ENCODE results near the gene WFDC10A.
"Not testable (repeated sequence)": the region's sequence is repeated elsewhere in the genome, so short reads cannot be mapped to it uniquely, and the experiment has no call there.

WFDC10A gene

GRCh38 chr20:45629496-45630100 is at the start of gene WFDC10A:
TSS of gene WFDC10A (plus strand) at chr20:45629739. CDS start at chr20:45629814, 75 bp downstream.
- Histone ChIP-seq H3K9me3 (ENCODE audit: control insufficient read depth, low read depth, low read length) (no peaks in the 10 kb centered on the region), H3K4me1 (ENCODE audit: control insufficient read depth, low read depth, low read length) (no peaks in the 10 kb centered on the region), H3K4me3 (ENCODE audit: low read length) (no peak within 1 kb of the TSS), H3K27ac (ENCODE audit: low read length) (no peak within 1 kb of the TSS), H3K27me3 (ENCODE audit: control insufficient read depth, insufficient read depth, low read length) (no peaks in the 10 kb centered on the region), H3K36me3 (ENCODE audit: control insufficient read depth, low read depth, low read length) (no peaks in the 10 kb centered on the region), H3K9ac (ENCODE audit: low read length) (no peak within 1 kb of the TSS)

DNA sequence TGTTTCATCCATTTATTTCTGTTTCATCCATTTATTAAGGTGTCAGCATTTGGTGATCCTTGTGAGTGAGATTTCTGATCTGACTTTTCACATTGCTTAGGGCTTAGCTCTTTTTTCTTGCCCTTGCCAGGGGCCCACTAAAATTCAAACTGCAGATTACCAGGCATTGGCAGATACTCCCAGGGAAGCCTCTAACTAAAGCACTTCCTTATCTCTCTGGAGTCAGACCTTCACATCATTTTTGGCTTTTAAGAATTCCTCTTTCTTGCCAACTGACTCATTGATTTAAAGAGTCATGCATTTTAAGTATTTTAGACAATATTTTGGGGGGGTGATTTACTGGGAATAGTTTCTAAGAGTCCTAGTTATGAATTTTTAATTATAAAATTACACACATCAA is 47.8 kb upstream of the WFDC10A start:
- Histone ChIP-seq H3K27me3 (ENCODE audit: control insufficient read depth, insufficient read depth, low read length) (no peaks in the 10 kb centered on the region), H3K36me3 (ENCODE audit: control insufficient read depth, low read depth, low read length) (no peaks in the 10 kb centered on the region), H3K27ac (ENCODE audit: low read length) (no peak overlapping the region), H3K4me3 (ENCODE audit: low read length) (no peak overlapping the region), H3K9ac (ENCODE audit: low read length) (no peak overlapping the region), H3K4me1 (ENCODE audit: control insufficient read depth, low read depth, low read length) (peaks cover 21% of the 10 kb centered on the region), H3K9me3 (ENCODE audit: control insufficient read depth, low read depth, low read length) (no peaks in the 10 kb centered on the region)

DNA sequence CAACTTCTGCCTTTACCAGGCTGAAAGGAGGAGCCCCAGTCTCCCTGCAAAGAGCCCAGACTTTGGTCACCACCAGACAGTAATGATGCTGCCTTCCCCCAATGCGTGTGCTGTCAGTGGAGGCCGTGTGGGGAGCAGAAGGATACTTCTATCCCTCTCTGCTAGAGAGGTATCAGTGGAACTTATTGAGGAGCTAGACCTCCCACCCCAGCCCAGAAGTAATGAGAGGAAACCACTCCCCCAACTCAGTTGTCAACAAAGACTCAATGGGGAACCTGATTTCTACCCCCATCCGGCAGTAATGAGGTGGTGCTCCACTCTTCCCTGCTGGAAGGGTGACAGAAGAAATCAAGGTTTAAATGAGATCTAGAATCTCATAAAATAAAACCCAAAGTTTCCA is 46.0 kb upstream of the WFDC10A start:
- no peaks in the 10 kb centered on the region for H3K9me3 ChIP-seq (ENCODE audit: control insufficient read depth, low read depth, low read length)
- H3K4me1 ChIP-seq (ENCODE audit: control insufficient read depth, low read depth, low read length) = peaks cover 15% of the 10 kb centered on the region
- H3K9ac ChIP-seq (ENCODE audit: low read length) = no peak overlapping the region
- no peak overlapping the region for H3K27ac ChIP-seq (ENCODE audit: low read length)
- H3K4me3 ChIP-seq (ENCODE audit: low read length) = peak overlapping the region; percentile 30
- no peaks in the 10 kb centered on the region for H3K36me3 ChIP-seq (ENCODE audit: control insufficient read depth, low read depth, low read length)
- H3K27me3 ChIP-seq (ENCODE audit: control insufficient read depth, insufficient read depth, low read length) = no peaks in the 10 kb centered on the region

DNA sequence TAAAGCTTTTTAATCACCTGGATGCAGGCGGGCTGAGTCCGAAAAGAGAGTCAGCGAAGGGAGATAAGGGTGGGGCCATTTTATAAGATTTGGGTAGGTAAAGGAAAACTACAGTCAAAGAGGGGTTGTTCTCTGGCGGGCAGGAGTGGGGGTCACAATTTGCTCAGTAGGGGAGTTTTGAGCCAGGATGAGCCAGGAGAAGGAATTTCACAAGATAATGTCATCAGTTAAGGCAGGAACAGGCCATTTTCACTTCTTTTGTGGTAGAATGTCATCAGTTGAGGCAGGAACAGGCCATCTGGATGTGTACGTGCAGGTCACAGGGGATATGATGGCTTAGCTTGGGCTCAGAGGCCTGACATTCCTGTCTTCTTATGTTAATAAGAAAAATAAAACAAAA is 45.2 kb upstream of the WFDC10A start:
- H3K4me1 ChIP-seq (ENCODE audit: control insufficient read depth, low read depth, low read length) = peaks cover 15% of the 10 kb centered on the region
- not testable (repeated sequence) for H3K27me3 ChIP-seq (ENCODE audit: control insufficient read depth, insufficient read depth, low read length); H3K9me3 ChIP-seq (ENCODE audit: control insufficient read depth, low read depth, low read length); H3K4me3 ChIP-seq (ENCODE audit: low read length); H3K27ac ChIP-seq (ENCODE audit: low read length); H3K9ac ChIP-seq (ENCODE audit: low read length); H3K36me3 ChIP-seq (ENCODE audit: control insufficient read depth, low read depth, low read length)

GRCh38 chr20:45585986-45586385 is 43.6 kb upstream of the WFDC10A start:
- H3K36me3 ChIP-seq (ENCODE audit: control insufficient read depth, low read depth, low read length); H3K9me3 ChIP-seq (ENCODE audit: control insufficient read depth, low read depth, low read length); H3K4me3 ChIP-seq (ENCODE audit: low read length); H3K9ac ChIP-seq (ENCODE audit: low read length); H3K27me3 ChIP-seq (ENCODE audit: control insufficient read depth, insufficient read depth, low read length); H3K27ac ChIP-seq (ENCODE audit: low read length): not testable (repeated sequence)
- H3K4me1 ChIP-seq (ENCODE audit: control insufficient read depth, low read depth, low read length) = peaks cover 15% of the 10 kb centered on the region

- H3K27ac ChIP-seq (ENCODE audit: low read length) = no peak overlapping the region
- H3K27me3 ChIP-seq (ENCODE audit: control insufficient read depth, insufficient read depth, low read length) = no peaks in the 10 kb centered on the region
- H3K9me3 ChIP-seq (ENCODE audit: control insufficient read depth, low read depth, low read length) = no peaks in the 10 kb centered on the region
- no peaks in the 10 kb centered on the region for H3K36me3 ChIP-seq (ENCODE audit: control insufficient read depth, low read depth, low read length)
- no peak overlapping the region for H3K4me3 ChIP-seq (ENCODE audit: low read length)
- H3K4me1 ChIP-seq (ENCODE audit: control insufficient read depth, low read depth, low read length) = peaks cover 1% of the 10 kb centered on the region
- no peak overlapping the region for H3K9ac ChIP-seq (ENCODE audit: low read length)
Measured at GRCh38 chr20:45588800-45589199, 40.7 kb upstream of the WFDC10A start.

DNA sequence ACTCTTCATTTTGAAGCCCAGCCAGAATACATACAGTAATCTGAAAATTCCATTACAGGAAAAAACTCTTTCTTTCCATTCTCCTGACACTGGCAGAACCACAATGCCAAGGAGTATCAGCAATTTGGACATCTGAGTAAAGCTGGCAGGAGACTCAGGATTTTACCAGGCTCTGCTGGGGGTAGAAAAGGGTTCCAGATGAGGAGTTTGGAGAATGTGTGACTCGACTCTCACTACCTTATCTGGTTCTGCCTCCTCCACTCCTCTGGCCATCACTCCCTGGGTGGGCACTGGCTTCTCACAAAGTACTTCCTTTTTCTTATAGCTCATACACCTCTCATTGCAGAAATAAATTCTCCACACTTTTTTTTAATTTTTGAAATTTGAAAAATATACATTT is 39.8 kb upstream of the WFDC10A start:
- Histone ChIP-seq H3K36me3 (ENCODE audit: control insufficient read depth, low read depth, low read length) (no peaks in the 10 kb centered on the region), H3K4me3 (ENCODE audit: low read length) (no peak overlapping the region), H3K9ac (ENCODE audit: low read length) (no peak overlapping the region), H3K9me3 (ENCODE audit: control insufficient read depth, low read depth, low read length) (no peaks in the 10 kb centered on the region), H3K4me1 (ENCODE audit: control insufficient read depth, low read depth, low read length) (no peaks in the 10 kb centered on the region), H3K27ac (ENCODE audit: low read length) (no peak overlapping the region), H3K27me3 (ENCODE audit: control insufficient read depth, insufficient read depth, low read length) (no peaks in the 10 kb centered on the region)

DNA sequence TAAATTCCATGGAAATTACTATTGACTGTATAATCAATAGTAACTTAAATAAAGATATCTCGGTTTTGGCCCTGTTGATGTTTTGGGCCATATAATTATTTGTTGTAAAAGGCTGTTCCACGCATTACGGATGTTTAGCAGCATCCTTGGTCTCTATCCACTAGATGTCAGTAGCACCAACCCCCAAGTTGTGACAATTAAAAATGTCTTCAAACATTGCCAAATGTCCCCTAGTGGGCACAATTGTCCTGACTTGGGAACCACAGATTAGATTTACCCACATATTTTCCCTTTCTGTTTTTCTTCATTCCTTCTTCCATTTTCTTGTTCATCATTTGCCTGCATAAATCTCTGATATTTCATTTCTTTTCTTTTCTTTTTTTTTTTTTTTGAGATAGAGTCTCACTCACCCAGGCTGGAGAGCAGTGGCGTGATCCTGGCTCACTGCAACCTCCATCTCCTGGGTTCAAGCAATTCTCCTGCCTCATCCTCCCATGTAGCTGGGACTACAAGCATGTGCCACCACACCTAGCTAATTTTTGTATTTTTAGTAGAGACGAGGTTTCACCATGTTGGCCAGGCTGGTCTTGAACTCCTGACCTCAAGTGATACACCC is 36.9 kb upstream of the WFDC10A start:
- Histone ChIP-seq H3K36me3 (ENCODE audit: control insufficient read depth, low read depth, low read length) (no peaks in the 10 kb centered on the region), H3K27ac (ENCODE audit: low read length) (no peak overlapping the region), H3K4me1 (ENCODE audit: control insufficient read depth, low read depth, low read length) (no peaks in the 10 kb centered on the region), H3K27me3 (ENCODE audit: control insufficient read depth, insufficient read depth, low read length) (no peaks in the 10 kb centered on the region), H3K9ac (ENCODE audit: low read length) (no peak overlapping the region), H3K4me3 (ENCODE audit: low read length) (no peak overlapping the region), H3K9me3 (ENCODE audit: control insufficient read depth, low read depth, low read length) (no peaks in the 10 kb centered on the region)

- Histone ChIP-seq H3K9ac (ENCODE audit: low read length) (no peak overlapping the region), H3K27me3 (ENCODE audit: control insufficient read depth, insufficient read depth, low read length) (no peaks in the 10 kb centered on the region), H3K4me3 (ENCODE audit: low read length) (no peak overlapping the region), H3K36me3 (ENCODE audit: control insufficient read depth, low read depth, low read length) (no peaks in the 10 kb centered on the region), H3K4me1 (ENCODE audit: control insufficient read depth, low read depth, low read length) (no peaks in the 10 kb centered on the region), H3K27ac (ENCODE audit: low read length) (no peak overlapping the region), H3K9me3 (ENCODE audit: control insufficient read depth, low read depth, low read length) (no peaks in the 10 kb centered on the region)
Measured at GRCh38 chr20:45593498-45593897, 36.0 kb upstream of the WFDC10A start.

DNA sequence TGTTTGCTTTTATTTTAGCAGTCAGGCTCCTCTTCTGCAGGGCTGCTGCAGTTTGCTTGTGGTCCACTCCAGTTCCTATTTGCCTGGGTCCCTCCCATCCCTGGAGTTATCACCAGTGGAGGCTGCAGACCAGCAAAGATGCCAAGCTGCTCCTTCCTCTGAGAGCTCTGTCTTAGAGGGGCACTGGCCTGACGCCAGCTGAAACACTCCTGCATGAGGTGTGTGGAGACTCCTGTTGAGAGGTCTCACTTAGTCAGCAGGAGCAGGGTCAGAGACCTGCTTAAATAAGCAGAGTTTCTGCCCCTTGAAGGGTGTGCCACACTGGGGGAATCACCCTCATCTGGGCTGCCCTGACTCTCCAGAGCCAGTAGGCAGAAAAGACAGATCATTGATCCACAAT is 34.3 kb upstream of the WFDC10A start:
- no peaks in the 10 kb centered on the region for H3K36me3 ChIP-seq (ENCODE audit: control insufficient read depth, low read depth, low read length)
- H3K9ac ChIP-seq (ENCODE audit: low read length) = no peak overlapping the region
- no peaks in the 10 kb centered on the region for H3K27me3 ChIP-seq (ENCODE audit: control insufficient read depth, insufficient read depth, low read length)
- H3K9me3 ChIP-seq (ENCODE audit: control insufficient read depth, low read depth, low read length) = no peaks in the 10 kb centered on the region
- no peaks in the 10 kb centered on the region for H3K4me1 ChIP-seq (ENCODE audit: control insufficient read depth, low read depth, low read length)
- H3K27ac ChIP-seq (ENCODE audit: low read length) = no peak overlapping the region
- no peak overlapping the region for H3K4me3 ChIP-seq (ENCODE audit: low read length)

DNA sequence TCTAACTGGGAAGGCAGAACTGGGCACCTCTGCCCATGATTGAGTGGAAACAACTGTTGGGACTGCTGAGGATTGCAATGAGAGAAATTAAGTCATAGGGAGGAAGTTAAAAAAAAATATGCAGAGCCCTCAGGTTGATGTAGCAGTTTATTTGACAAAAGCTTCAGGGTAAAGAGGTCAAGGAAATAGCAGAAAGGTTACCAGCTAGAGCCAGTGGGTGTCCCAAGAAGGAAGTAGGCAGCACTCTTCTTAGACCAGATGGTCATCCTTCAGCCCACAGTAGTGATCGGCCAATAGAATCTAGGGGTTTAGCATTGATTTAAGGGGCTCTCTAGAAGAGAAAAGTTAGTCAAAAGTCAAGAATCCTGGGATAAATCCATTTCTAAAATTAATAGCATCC is 21.7 kb upstream of the WFDC10A start:
- H3K27ac ChIP-seq (ENCODE audit: low read length) = no peak overlapping the region
- H3K9me3 ChIP-seq (ENCODE audit: control insufficient read depth, low read depth, low read length) = no peaks in the 10 kb centered on the region
- H3K4me1 ChIP-seq (ENCODE audit: control insufficient read depth, low read depth, low read length) = peaks cover 6% of the 10 kb centered on the region
- H3K27me3 ChIP-seq (ENCODE audit: control insufficient read depth, insufficient read depth, low read length) = no peaks in the 10 kb centered on the region
- no peaks in the 10 kb centered on the region for H3K36me3 ChIP-seq (ENCODE audit: control insufficient read depth, low read depth, low read length)
- no peak overlapping the region for H3K4me3 ChIP-seq (ENCODE audit: low read length)
- H3K9ac ChIP-seq (ENCODE audit: low read length) = no peak overlapping the region

DNA sequence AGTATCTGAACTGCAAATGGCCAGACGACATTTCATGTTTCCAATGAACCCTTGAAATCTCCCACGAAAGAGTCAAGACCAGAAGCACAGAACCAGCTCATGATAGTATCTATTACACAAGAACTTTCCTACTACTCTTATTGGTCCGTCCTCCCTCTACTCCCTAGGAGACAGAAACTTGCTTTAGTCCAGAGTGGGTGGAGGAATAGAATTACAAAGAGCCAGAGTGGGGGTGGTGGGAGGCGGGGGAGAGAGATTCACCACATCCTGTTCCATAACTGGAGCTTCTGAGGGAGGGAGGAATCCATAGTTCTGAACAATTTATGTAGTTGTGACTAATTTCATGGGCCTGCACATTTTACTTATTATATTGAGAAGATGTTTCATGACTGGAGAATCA is 18.5 kb upstream of the WFDC10A start:
- Histone ChIP-seq H3K36me3 (ENCODE audit: control insufficient read depth, low read depth, low read length) (no peaks in the 10 kb centered on the region), H3K4me1 (ENCODE audit: control insufficient read depth, low read depth, low read length) (peaks cover 6% of the 10 kb centered on the region), H3K27ac (ENCODE audit: low read length) (no peak overlapping the region), H3K4me3 (ENCODE audit: low read length) (no peak overlapping the region), H3K27me3 (ENCODE audit: control insufficient read depth, insufficient read depth, low read length) (no peaks in the 10 kb centered on the region), H3K9ac (ENCODE audit: low read length) (no peak overlapping the region), H3K9me3 (ENCODE audit: control insufficient read depth, low read depth, low read length) (no peaks in the 10 kb centered on the region)
